Glutamatergic neuron (in vitro differentiated cells): Measurements from ENCODE around the gene PACSIN3. TPM values are rescaled to one million over a fixed set of nuclear protein-coding genes. Genes with fewer than 3 reads are reported as not detected.
"Not testable (repeated sequence)": the region's sequence is repeated elsewhere in the genome, so short reads cannot be mapped to it uniquely, and the experiment has no call there.

Experiments
- DNase-seq: peaks from one replicate; pipeline ENCODE4 v3.0.0; 2022
- H3K27ac Mint-ChIP-seq: one replicate; pipeline ENCODE4 v1.8.0; 2020; ENCODE audit warnings: mild to moderate bottlenecking, mixed read lengths, inconsistent platforms; ENCODE audit not compliant: unreplicated experiment
- H3K27me3 Mint-ChIP-seq: one replicate; pipeline ENCODE4 v1.8.0; 2020; ENCODE audit warnings: mild to moderate bottlenecking, moderate library complexity, mixed read lengths, inconsistent platforms; ENCODE audit not compliant: unreplicated experiment
- H3K36me3 Mint-ChIP-seq: one replicate; pipeline ENCODE4 v1.8.0; 2020; ENCODE audit warnings: mild to moderate bottlenecking, mixed read lengths, inconsistent platforms; ENCODE audit not compliant: unreplicated experiment
- H3K4me1 Mint-ChIP-seq: one replicate; pipeline ENCODE4 v1.8.0; 2020; ENCODE audit warnings: mild to moderate bottlenecking, low read depth, mixed read lengths, inconsistent platforms; ENCODE audit not compliant: unreplicated experiment
- H3K4me3 Mint-ChIP-seq: one replicate; pipeline ENCODE4 v1.8.0; 2020; ENCODE audit warnings: mild to moderate bottlenecking, mixed read lengths, inconsistent platforms; ENCODE audit not compliant: unreplicated experiment
- H3K9me3 Mint-ChIP-seq: one replicate; pipeline ENCODE4 v1.8.0; 2020; ENCODE audit warnings: mild to moderate bottlenecking, moderate library complexity, mixed read lengths, inconsistent platforms; ENCODE audit not compliant: unreplicated experiment
- total RNA-seq: library from RNA; stranded (reverse); fragmentation: NEBNext Ultra II Directional; extraction: Animal tissue kit (Norgen Biotek cat#: 25700); gene quantifications from one replicate; pipeline ENCODE4 v1.2.1, GENCODE V29; 2021; ENCODE audit not compliant: unreplicated experiment
- TF ChIP-seq, protein P1 (sequence below): fragments of 200-600 bp; sonication (generic); IDR thresholded peaks from one replicate; pipeline ENCODE4 v1.5.0; 2021; ENCODE audit not compliant: partially characterized antibody, unreplicated experiment

PACSIN3 gene
- total RNA-seq, 1 donor from 2014 or later: 2.2 TPM

DNA sequence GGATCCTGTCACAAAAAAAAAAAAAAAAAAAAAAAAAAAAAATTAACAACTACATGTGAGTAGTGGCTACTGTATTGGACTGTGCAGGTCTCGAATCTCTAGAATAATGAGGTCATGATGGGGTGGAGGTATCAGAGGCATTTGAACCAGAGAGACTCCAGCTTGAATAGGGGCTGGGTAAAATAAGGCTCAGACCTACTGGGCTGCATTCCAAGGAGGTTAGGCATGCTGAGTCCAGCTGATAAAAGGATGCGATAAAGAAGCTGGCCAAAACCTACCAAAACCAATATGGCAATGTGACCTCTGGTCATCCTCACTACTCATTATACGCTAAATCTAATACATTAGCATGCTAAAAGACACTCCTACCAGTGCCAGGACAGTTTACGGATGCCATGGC lies 5.9 kb upstream of the PACSIN3 start:
- TF ChIP-seq, protein P1, sequence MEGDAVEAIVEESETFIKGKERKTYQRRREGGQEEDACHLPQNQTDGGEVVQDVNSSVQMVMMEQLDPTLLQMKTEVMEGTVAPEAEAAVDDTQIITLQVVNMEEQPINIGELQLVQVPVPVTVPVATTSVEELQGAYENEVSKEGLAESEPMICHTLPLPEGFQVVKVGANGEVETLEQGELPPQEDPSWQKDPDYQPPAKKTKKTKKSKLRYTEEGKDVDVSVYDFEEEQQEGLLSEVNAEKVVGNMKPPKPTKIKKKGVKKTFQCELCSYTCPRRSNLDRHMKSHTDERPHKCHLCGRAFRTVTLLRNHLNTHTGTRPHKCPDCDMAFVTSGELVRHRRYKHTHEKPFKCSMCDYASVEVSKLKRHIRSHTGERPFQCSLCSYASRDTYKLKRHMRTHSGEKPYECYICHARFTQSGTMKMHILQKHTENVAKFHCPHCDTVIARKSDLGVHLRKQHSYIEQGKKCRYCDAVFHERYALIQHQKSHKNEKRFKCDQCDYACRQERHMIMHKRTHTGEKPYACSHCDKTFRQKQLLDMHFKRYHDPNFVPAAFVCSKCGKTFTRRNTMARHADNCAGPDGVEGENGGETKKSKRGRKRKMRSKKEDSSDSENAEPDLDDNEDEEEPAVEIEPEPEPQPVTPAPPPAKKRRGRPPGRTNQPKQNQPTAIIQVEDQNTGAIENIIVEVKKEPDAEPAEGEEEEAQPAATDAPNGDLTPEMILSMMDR: no peak
- no peak overlapping the region for H3K27ac Mint-ChIP-seq
- H3K27me3 Mint-ChIP-seq: peaks cover 2% of the 10 kb centered on the region
- H3K9me3 Mint-ChIP-seq: peaks cover 2% of the 10 kb centered on the region
- H3K4me1 Mint-ChIP-seq: peaks cover 9% of the 10 kb centered on the region
- H3K36me3 Mint-ChIP-seq: no peaks in the 10 kb centered on the region
- DNase-seq: no peak
- H3K4me3 Mint-ChIP-seq: no peak overlapping the region

DNA sequence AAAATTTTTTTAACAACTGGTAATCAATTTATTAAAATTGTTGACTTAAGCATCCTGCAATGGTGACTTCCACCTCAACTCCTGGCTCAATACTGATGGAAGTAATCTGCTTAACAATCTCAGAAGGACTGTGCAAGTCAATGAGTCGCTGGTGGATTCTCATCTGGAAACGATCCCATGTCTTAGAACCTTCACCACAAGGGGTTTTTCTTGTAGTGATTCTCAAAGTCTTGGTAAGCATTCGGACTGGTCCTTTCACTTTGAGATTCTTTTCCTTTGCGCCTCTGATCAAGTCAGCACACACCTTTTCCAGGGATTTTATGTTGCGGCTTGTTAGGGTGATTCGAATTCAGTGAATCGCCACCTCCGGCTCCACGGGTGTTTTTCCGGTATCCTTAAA lies 4.9 kb upstream of the PACSIN3 start:
- H3K9me3 Mint-ChIP-seq, H3K27me3 Mint-ChIP-seq, H3K27ac Mint-ChIP-seq, DNase-seq, H3K36me3 Mint-ChIP-seq, H3K4me3 Mint-ChIP-seq: not testable (repeated sequence)
- H3K4me1 Mint-ChIP-seq: peaks cover 12% of the 10 kb centered on the region

DNA sequence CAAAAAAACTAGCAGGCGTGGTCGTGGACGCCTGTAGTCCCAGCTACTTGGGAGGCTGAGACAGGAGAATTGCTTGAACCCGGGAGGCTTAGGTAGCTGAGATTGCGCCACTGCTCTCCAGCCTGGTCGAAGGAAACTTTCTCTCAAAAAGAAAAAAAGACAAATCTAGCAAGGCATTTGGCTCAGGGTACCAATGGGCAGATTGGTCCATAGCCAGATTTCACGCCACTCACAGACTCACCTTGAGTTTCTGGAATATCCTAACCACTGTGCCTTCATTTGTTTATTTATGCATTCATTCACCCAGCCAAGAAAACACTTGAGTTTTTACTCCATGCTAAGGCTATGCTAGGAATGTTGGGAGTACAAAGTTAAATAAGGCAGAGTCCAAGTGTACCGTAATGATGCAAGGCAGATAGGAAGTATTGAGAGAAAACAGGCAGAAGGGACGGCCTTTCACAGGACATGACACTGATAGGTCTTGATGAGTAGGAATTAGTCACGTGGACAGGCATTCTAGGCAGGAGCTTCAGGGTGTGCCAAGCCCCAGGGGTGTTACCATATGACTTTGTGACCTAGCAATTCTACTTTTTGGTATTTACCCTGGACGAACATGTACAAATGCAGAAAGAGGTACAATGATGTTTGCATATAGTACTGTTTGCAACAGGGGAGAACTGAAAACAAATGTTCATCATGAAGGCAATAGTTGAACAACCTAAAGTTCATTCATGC lies 3.0 kb upstream of the PACSIN3 start:
- Mint-ChIP-seq H3K9me3 (peaks cover 2% of the 10 kb centered on the region), H3K4me3 (no peak overlapping the region), H3K27ac (no peak overlapping the region), H3K36me3 (no peaks in the 10 kb centered on the region), H3K4me1 (peaks cover 14% of the 10 kb centered on the region), H3K27me3 (peaks cover 2% of the 10 kb centered on the region)
- DNase-seq: no peak
- TF ChIP-seq, protein P1: no peak

DNA sequence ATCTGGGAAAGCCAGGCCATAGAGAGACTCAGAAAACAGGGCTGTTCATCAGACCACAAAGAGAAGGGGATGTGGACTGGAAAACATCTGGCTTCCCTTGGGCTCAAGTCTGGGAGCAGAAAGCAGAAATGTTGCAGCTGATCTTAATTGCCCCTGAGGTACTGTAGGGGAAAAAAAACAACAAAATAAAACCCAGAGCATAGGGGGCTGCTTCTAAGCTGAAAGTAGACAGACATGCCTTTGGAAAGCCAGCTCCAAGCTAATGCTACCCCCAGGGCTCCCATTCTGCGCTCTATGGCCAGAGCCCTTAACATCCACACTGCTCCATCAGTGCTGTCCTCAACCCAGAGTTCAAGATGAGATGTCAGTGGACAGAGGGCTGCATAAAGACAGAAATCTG lies 2.0 kb upstream of the PACSIN3 start:
- no peak for DNase-seq
- Mint-ChIP-seq H3K4me3 (peak overlapping the region; percentile 67), H3K9me3 (peaks cover 2% of the 10 kb centered on the region), H3K27ac (no peak overlapping the region), H3K4me1 (peaks cover 18% of the 10 kb centered on the region), H3K27me3 (peaks cover 3% of the 10 kb centered on the region), H3K36me3 (no peaks in the 10 kb centered on the region)
- TF ChIP-seq, protein P1: no peak

DNA sequence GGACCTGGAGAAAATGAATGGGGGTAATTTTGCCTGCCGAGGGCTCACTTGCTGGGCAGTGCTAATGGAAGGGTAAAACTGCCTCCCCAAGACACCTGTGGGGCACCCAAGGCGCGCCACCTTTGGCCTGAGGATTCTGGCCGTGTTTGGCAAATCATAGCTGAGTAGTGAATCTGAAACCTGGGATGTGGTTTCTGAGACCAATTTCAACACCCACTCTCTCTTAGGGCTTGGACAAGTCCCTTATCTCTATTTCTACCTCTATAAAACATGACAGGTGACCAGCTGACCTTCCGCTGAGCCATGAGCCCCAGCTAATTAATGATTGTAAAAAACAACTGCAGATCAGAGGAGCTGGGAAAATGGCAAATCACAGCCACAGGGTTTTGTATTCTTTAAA lies 1.5 kb upstream of the PACSIN3 start:
- H3K9me3 Mint-ChIP-seq: peaks cover 2% of the 10 kb centered on the region
- H3K4me1 Mint-ChIP-seq: peaks cover 18% of the 10 kb centered on the region
- H3K4me3 Mint-ChIP-seq: peak overlapping the region; percentile 67
- TF ChIP-seq, protein P1: no peak
- DNase-seq: no peak
- H3K27ac Mint-ChIP-seq: peak overlapping the region; percentile 28
- H3K36me3 Mint-ChIP-seq: no peaks in the 10 kb centered on the region
- peaks cover 3% of the 10 kb centered on the region for H3K27me3 Mint-ChIP-seq
